Endometrium (tissue), 2 donors: ENCODE results near the gene ARID3B.
"Not testable (repeated sequence)": the region's sequence is repeated elsewhere in the genome, so short reads cannot be mapped to it uniquely, and the experiment has no call there.

ENCODE experiments used
- FAIRE-seq: peaks from 2 replicates; lab custom pipeline; 2012; peaks lifted over from hg19 to GRCh38; lab: Jason Lieb, UNC
- donor health status: control.
- donor health status: control.

The ARID3B gene

DNA sequence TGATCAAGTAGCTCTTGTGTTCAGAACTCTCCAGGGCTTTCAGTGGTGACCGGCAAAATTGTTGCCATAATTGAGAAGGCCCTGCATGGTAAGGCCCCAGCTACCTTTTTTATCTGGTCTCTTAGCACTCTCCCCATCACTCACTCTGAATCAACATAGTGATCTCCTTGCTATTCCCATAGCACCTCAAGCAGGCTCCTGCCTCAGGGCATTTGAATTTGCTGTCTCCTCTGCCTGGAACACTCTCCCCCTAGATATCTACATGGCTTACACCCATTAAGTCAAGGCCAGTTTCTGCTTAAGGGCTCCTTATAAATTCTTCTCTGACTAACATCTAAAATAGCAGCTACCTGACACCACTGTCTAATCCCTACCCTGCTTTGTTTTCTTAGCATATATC is 3.3 kb upstream of the ARID3B start:
- no peak for FAIRE-seq

DNA sequence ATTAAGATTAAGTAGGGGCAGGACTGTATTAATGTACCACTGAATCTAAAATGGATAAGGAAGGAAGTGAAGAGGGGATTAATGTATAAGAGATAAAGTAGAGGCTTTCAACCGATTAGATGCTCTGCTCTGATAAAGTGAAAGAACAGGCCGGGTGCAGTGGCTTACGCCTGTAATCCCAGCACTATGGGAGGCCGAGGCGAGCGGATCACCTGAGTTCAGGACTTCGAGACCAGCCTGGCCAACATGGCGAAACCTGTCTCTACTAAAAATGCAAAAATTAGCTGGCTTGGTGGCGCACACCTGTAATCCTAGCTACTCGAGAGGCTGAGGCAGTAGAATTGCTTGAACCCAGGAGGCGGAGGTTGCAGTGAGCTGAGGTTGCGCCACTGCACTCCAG is 1.5 kb upstream of the ARID3B start:
- not testable (repeated sequence) for FAIRE-seq

- FAIRE-seq: no peak
Observed at GRCh38 chr15:74540161-74540760, 759 bp upstream of the ARID3B start.

DNA sequence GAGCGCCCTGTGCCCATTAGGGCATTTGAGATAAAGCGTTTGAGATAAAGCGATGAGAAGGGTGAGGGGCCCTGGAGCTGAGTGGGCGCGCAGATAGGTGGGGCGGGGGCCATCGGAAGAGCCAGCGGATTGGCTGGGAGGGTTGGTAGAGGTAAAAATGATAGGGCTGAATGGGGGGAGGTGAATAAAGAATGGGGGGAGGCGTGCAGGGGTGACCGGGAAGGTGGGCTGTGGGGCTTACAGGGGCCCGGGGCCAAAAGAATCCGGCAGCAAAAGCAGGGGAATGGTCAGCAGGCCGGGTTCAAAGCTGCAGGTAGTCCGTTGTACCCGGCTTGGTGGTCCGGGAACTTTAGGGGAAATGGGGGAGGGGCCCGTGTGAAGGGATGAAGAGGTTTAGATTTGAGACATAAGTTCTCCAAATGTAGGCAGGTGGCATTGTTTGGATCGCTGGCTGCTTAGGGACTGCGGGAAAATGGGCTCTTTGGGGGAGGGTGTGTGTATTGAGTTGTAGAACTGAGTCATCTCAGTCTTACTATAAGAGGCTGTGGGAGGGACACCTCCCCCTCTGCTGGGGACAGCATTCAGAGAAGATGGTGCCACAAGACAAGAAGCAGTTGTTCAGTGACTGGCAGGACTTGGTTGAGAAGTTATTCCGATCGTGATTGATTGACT is 610 bp downstream of the ARID3B start:
- no peak for FAIRE-seq

GRCh38 chr15:74542166-74543042 is 1.4 kb downstream of the ARID3B start:
- no peak for FAIRE-seq

- FAIRE-seq: no peak
Observed at GRCh38 chr15:74543043-74543422, 2.0 kb downstream of the ARID3B start.

- FAIRE-seq: no peak
Observed at GRCh38 chr15:74543583-74543982, 2.6 kb downstream of the ARID3B start.

DNA sequence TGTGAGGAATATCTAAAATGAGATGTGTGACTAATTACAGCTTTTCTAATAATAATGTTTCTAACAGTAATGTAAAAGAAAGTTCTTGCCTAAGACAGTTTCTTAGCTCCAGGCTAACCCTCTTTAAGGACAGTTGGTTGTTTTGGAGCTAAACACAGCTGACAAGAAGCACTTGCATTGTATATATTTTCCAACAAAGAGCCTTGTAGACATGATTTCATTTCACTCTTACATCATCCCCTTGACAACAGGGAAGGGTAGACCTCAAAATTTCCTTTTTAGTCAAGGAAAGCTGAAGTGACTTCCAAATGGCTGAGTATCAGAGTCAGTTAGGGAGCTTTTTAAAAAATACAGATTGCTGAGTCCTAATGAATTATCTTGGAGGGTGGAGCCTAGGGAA is 4.1 kb downstream of the ARID3B start:
- no peak for FAIRE-seq

GRCh38 chr15:74545776-74546656 is 5.0 kb downstream of the ARID3B start:
- peak; percentile 95 for FAIRE-seq

DNA sequence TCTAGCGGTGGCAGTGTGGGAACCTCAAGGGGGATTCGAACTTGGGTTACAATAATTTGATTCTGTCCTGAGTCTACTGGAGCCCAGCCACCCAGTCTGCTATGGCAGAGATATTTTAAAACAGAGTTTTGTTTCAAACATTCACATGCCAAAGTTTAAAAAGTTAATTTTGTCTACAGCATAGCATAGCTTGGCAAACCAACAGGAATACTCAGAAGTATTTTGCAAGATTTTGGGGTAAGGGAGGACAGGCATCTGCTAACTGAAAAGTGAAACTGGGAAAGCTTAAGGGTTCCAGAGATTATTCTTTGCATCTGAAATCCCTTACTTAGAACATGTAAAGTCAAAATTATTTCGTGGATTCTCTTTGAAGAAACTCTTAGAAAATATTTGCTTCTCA is 6.6 kb downstream of the ARID3B start:
- no peak for FAIRE-seq

DNA sequence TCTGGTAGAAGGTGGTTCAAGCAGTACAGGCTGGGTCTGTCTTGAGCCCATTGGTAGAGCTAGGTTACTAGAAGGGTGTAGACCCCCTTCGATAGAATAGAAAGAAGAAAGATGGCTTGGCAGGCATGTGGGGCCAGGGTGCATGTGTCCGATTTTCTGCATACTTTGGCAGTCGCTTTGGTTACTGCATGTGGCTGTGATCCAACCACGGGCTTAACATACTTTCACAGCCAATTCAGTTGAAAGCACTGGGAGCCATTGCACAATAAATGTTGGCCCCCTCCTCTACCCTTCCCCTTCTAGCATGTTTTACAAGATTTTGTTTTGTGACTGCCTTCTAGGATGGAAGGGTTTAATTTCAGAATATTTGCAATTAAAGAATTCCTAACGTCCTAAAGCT is 7.2 kb downstream of the ARID3B start:
- no peak for FAIRE-seq

DNA sequence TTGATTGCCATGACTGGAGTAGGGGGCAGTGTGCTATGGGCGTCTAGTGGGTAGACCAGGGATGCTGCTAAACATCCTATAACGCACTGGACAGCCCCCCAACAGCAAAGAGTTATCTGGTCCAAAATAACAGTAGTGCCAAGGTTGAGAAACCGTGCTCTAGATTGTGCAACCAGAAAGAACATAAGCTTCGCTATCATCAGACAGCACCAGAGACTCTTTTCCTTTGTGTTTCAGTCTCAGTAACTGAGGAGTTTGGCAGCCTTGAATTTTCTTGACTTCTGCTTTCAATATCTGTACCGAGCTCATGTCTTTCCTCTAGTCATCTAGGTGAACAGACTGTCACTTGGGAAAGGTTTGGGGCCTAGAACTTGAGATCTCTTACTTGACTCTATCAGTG is 8.8 kb downstream of the ARID3B start:
- no peak for FAIRE-seq

GRCh38 chr15:74551714-74552113 is 10.7 kb downstream of the ARID3B start:
- no peak for FAIRE-seq

GRCh38 chr15:74552773-74553441 is 11.9 kb downstream of the ARID3B start:
- no peak for FAIRE-seq

GRCh38 chr15:74555192-74555591 is 14.2 kb downstream of the ARID3B start:
- no peak for FAIRE-seq

DNA sequence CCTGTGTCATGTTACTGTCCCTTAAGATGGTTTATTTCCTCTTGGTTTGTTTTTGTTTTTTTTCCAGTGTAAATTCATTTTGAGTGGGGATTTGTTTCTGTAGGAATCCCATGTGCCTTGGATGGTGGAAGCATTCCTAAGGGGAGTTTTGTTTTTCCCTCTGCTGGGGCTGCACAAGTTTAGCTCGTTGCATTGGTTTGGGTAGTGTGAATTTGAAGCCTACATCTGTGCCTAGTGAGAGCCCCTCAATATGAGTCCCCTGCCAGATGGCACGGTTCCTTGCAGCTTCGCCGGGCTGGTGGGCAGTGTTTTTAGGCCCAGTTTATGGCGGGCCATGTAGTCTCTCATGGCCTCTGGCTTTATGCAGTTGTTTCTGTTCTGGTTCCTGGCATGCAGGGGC is 17.7 kb downstream of the ARID3B start:
- FAIRE-seq: no peak

DNA sequence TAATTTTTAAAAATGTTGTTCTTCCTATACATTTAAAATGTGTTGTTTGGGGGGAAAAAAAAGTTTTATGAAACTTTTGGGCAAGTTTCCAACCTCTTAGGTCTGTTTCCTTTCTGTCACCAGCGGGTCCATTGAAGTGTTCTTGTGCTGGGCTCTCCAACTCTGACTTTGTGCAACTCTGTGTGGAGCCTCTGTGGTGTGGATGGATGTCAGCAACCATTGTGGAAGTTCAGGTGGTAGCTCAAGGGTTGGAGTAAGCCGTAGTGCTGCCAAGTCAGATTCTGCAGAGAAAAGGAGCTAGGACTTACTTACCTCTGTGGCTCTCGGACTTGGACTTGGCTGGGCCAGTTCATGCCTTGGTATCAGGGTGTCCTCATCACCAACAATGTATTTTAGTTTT is 22.4 kb downstream of the ARID3B start:
- no peak for FAIRE-seq

GRCh38 chr15:74564182-74564581 is 23.2 kb downstream of the ARID3B start:
- no peak for FAIRE-seq

DNA sequence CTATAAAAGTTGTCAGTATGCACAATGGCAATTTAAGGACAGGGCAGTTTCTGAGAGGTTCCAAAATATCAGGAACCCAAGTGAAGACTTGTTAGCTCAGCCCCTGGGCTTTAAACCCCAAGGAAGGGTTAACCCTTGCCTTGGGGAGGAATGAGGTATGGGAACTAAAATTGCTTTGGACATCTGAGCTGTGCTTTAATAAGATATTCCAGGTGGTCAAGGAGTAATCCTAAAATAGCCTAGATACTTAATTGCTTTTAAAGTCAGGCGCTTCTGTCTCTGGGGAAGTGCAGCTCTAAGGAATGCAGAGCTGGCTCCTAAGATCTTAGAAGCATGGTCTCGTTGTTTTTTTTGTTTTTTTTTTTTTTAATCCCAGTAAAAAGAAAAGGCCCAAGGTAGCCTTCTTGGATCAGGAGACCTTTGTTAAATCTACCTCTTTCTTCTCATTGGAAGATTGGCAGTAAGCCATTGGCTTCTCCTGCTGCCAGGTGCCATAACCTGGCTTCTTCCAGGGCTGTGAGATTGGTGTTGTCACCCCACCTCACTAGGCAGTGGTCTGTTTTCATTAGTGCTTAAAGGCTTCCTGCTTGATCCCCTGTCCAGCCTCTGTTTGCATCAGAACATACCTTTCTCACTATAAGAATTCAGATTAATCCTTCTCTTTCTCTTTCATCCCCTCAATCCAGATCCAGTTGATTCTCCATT is 24.5 kb downstream of the ARID3B start:
- no peak for FAIRE-seq

DNA sequence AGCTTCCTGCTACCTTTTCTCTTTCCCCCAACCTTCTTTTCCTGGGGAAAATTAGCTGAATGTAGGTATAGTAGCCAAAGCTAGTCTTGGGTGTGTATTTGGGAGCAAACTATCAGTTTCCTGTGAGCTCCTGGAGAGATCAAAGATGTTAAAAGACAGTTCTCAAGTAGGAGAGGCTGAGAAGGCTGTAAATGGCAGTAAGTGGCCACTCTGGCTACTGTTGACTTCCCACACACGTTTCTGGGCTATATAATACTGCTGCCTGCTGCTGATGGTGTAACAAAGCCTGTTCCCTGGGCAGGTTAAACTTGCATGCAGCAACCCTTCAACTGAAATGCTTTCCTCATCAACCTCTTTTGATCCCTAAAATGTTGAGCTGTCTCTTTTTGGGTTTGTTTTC is 27.6 kb downstream of the ARID3B start:
- FAIRE-seq: no peak

- no peak for FAIRE-seq
Observed at GRCh38 chr15:74569731-74570070, 28.7 kb downstream of the ARID3B start.
